ENCODE measurements around the gene PCSK2. TPM values are rescaled to one million over a fixed set of nuclear protein-coding genes. Genes with fewer than 3 reads are reported as not detected.

Gene PCSK2
- total RNA-seq, 4 donors from 2014 or later: 2.0 to 12.5 (median 7.2) TPM

GRCh38 chr20:17457079-17457478 is 230.2 kb downstream of the PCSK2 start:
- Histone ChIP-seq H3K27ac (replicated peaks in 1 of 4) (no peak overlapping the region), H3K4me3 (no peak overlapping the region), H3K27me3 (peaks cover 0 to 33% (median 0%) of the 10 kb centered on the region in 4 donors), H3K36me3 (no peaks in the 10 kb centered on the region), H3K4me1 (no peaks in the 10 kb centered on the region), H3K9me3 (no peaks in the 10 kb centered on the region)
- intact Hi-C loops (cut with DNase I): no loop called here
- 71% methylated on average over 1 of the region's 1 CpG for WGBS
- TF ChIP-seq EP300 (IDR thresholded peaks at IDR 0.05): no peak
- TF ChIP-seq CTCF (IDR thresholded peaks at IDR 0.05): no peak
- TF ChIP-seq POLR2A (IDR thresholded peaks at IDR 0.05; ENCODE audit: low read depth): no peak
- TF ChIP-seq POLR2AphosphoS5 (IDR thresholded peaks at IDR 0.05): no peak
- DNase-seq (ENCODE audit: extremely low spot score): no peak

- Histone ChIP-seq H3K9me3 (no peaks in the 10 kb centered on the region), H3K4me1 (no peaks in the 10 kb centered on the region), H3K27ac (replicated peaks in 1 of 4) (no peak overlapping the region), H3K4me3 (no peak overlapping the region), H3K36me3 (no peaks in the 10 kb centered on the region), H3K27me3 (peaks cover 0 to 27% (median 0%) of the 10 kb centered on the region in 4 donors)
- no peak for TF ChIP-seq POLR2A (IDR thresholded peaks at IDR 0.05; ENCODE audit: low read depth)
- no peak for TF ChIP-seq CTCF (IDR thresholded peaks at IDR 0.05)
- no peak for TF ChIP-seq EP300 (IDR thresholded peaks at IDR 0.05)
- TF ChIP-seq POLR2AphosphoS5 (IDR thresholded peaks at IDR 0.05): no peak
- intact Hi-C loops (cut with DNase I): no loop called here
- no peak for DNase-seq (ENCODE audit: extremely low spot score)
- WGBS: 82% methylated on average over 6 of the region's 6 CpGs
These were observed 230.8 kb downstream of the PCSK2 start for GRCh38 chr20:17457588-17458190.

GRCh38 chr20:17460119-17460518 is 233.3 kb downstream of the PCSK2 start:
- no peak for DNase-seq (ENCODE audit: extremely low spot score)
- no peaks in the 10 kb centered on the region for H3K9me3 ChIP-seq
- 63% methylated on average over 2 of the region's 2 CpGs for WGBS

GRCh38 chr20:17461941-17462340 is 235.1 kb downstream of the PCSK2 start:
- intact Hi-C loops (cut with DNase I): no loop called here
- WGBS: 68% methylated on average over 3 of the region's 3 CpGs
- no peaks in the 10 kb centered on the region for H3K4me1 ChIP-seq
- TF ChIP-seq EP300 (IDR thresholded peaks at IDR 0.05): no peak
- TF ChIP-seq POLR2A (IDR thresholded peaks at IDR 0.05; ENCODE audit: low read depth): no peak
- no peak for TF ChIP-seq POLR2AphosphoS5 (IDR thresholded peaks at IDR 0.05)
- no peak for TF ChIP-seq CTCF (IDR thresholded peaks at IDR 0.05)
- H3K36me3 ChIP-seq: no peaks in the 10 kb centered on the region
- no peak overlapping the region for H3K4me3 ChIP-seq
- no peak overlapping the region for H3K27ac ChIP-seq (replicated peaks in 1 of 4)
- no peak for DNase-seq (ENCODE audit: extremely low spot score)
- no peaks in the 10 kb centered on the region for H3K9me3 ChIP-seq
- H3K27me3 ChIP-seq: no peaks in the 10 kb centered on the region

More at GRCh38 chr20:17460119-17460518, 233.3 kb downstream of the PCSK2 start:
- peaks cover 0 to 10% (median 0%) of the 10 kb centered on the region in 4 donors for H3K27me3 ChIP-seq
- intact Hi-C loops (cut with DNase I): no loop called here
- H3K36me3 ChIP-seq: no peaks in the 10 kb centered on the region
- no peaks in the 10 kb centered on the region for H3K4me1 ChIP-seq
- H3K4me3 ChIP-seq: no peak overlapping the region
- TF ChIP-seq POLR2AphosphoS5 (IDR thresholded peaks at IDR 0.05): no peak
- no peak for TF ChIP-seq CTCF (IDR thresholded peaks at IDR 0.05)
- no peak for TF ChIP-seq POLR2A (IDR thresholded peaks at IDR 0.05; ENCODE audit: low read depth)
- TF ChIP-seq EP300 (IDR thresholded peaks at IDR 0.05): no peak
- no peak overlapping the region for H3K27ac ChIP-seq (replicated peaks in 1 of 4)

- TF ChIP-seq EP300 (IDR thresholded peaks at IDR 0.05): no peak
- TF ChIP-seq CTCF (IDR thresholded peaks at IDR 0.05): no peak
- TF ChIP-seq POLR2AphosphoS5 (IDR thresholded peaks at IDR 0.05): no peak
- no peak for TF ChIP-seq POLR2A (IDR thresholded peaks at IDR 0.05; ENCODE audit: low read depth)
- intact Hi-C loops (cut with DNase I): no loop called here
These were observed 236.9 kb downstream of the PCSK2 start for GRCh38 chr20:17463711-17464110.

More at GRCh38 chr20:17463711-17464110, 236.9 kb downstream of the PCSK2 start:
- DNase-seq (ENCODE audit: extremely low spot score): no peak
- 67% methylated on average over 1 of the region's 1 CpG for WGBS
- Histone ChIP-seq H3K27me3 (no peaks in the 10 kb centered on the region), H3K4me1 (no peaks in the 10 kb centered on the region), H3K36me3 (no peaks in the 10 kb centered on the region), H3K9me3 (no peaks in the 10 kb centered on the region), H3K4me3 (no peak overlapping the region), H3K27ac (replicated peaks in 1 of 4) (no peak overlapping the region)

Measured in esophagus muscularis mucosa (tissue), 4 donors.